OCI-LY1 (cell line): ENCODE measurements around the gene POLR1H.

Experiments used
- CTCF ChIP-seq: fragments of 200-600 bp; sonication (generic), shearing (Covaris generic); IDR thresholded peaks from 2 replicates; pipeline ENCODE4 v1.5.1; 2017; ENCODE audit warnings: mild to moderate bottlenecking, antibody characterized with exemption, low read length, moderate library complexity, mixed read lengths
- EZH2 ChIP-seq: fragments of 200-600 bp; sonication (generic), shearing (Covaris generic); IDR thresholded peaks from 2 replicates; pipeline ENCODE4 v1.8.0; 2017; ENCODE audit warnings: borderline replicate concordance, mixed run types, mild to moderate bottlenecking, antibody characterized with exemption, low read length, moderate library complexity, mixed read lengths

DNA sequence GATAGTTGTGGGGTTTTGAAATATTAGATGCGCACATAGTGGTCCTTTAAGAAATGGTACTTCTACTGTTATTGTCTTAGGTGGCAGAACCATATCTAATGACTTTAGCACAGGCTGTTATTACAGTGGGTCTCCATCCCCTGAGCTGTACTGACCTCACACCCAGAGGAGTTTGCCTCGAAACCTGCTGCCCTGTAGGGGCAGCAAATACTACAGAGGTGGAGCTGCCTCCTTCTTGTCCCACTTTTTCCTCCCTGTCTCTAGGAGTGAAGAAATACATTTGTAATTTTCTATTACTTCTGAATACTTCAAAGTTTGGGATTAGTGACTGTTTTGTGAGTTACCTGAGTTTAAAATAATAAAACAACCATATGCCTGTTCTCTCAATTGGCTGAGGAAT lies 43.6 kb downstream of the POLR1H start:
- TF ChIP-seq EZH2 (no peak), CTCF (no peak)
